Measurements from ENCODE around the gene AQP12A. TPM values are rescaled to one million over a fixed set of nuclear protein-coding genes. Genes with fewer than 3 reads are reported as not detected.
"Not testable (repeated sequence)": the region's sequence is repeated elsewhere in the genome, so short reads cannot be mapped to it uniquely, and the experiment has no call there.

The AQP12A gene, protein sequence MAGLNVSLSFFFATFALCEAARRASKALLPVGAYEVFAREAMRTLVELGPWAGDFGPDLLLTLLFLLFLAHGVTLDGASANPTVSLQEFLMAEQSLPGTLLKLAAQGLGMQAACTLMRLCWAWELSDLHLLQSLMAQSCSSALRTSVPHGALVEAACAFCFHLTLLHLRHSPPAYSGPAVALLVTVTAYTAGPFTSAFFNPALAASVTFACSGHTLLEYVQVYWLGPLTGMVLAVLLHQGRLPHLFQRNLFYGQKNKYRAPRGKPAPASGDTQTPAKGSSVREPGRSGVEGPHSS
- total RNA-seq (ENCODE audit: unreplicated experiment) = not detected
- long read RNA-seq = 0 reads

DNA sequence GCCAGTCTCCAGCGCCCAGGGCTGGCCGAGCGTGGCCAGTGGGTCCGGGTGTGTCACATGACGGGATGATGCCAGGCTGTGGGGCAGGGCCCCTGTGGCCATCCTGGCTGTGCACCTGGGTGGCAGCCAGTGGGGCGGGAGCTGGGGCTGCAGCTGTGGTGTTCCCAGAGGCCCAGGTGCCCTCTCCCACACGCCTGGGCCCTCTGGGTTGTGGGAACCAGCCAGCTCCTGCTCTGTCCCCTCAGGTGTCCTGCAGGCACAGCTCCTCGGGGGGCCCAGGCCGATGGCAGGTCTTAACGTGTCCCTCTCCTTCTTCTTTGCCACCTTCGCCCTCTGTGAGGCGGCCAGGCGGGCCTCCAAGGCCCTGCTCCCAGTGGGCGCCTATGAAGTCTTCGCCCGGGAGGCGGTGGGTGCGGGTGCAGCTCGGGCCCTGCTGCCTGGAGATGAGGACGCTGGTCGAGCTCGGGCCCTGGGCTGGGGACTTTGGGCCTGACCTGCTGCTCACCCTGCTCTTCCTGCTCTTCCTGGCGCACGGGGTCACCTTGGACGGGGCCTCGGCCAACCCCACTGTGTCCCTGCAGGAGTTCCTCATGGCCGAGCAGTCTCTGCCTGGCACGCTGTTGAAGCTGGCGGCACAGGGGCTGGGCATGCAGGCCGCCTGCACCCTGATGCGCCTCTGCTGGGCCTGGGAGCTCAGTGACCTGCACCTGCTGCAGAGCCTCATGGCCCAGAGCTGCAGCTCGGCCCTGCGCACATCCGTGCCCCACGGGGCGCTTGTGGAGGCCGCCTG is at the start of gene AQP12A:
TSS of gene AQP12A (plus strand) at position 236 of the 790 bp plus-strand sequence. CDS start at position 284, 48 bp downstream.
- not testable (repeated sequence) for H3K4me3 Mint-ChIP-seq (ENCODE audit: unreplicated experiment); H3K36me3 Mint-ChIP-seq (ENCODE audit: unreplicated experiment); H3K27ac Mint-ChIP-seq (ENCODE audit: unreplicated experiment); H3K4me1 Mint-ChIP-seq (ENCODE audit: low read depth, unreplicated experiment); DNase-seq; H3K27me3 Mint-ChIP-seq (ENCODE audit: unreplicated experiment); H3K9me3 Mint-ChIP-seq (ENCODE audit: unreplicated experiment)

DNA sequence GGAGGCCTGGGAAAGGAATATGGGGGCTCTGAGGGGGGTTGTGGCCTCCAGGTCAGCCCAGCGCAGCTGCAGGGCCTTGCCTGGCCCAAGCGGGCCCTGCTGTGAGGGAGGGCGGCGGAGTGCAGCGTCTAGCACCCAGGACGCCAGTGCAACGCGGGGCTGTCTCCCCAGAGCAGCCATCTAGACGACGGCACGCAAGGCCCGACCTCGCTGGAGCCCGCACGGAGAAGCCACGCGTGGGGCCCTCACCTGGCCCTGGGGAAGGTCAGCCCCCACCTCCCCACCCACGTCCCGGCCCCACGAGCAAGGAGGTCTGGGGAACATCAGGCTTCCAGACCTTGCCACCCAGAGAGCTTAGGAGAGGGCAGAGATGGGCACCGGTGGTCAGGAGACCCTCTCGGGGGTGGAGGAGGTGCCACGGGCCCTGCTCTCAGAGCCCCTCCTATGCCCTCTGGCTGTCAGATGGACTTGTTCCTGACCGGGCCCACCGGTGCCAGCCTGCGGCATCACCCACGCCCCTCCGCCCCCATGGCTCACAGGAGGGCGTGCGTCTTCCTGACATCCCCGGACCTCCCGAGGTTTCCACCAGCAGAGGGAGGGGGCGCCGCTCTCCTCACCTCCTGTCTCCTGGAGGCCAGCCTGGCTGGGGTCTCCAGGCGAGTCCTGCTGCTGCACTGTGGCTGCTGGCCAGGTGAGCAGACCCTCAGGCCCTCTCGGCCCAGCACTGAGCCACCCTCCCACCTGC is 49.4 kb upstream of the AQP12A start:
- Mint-ChIP-seq H3K36me3 (ENCODE audit: unreplicated experiment) (no peaks in the 10 kb centered on the region), H3K4me1 (ENCODE audit: low read depth, unreplicated experiment) (no peaks in the 10 kb centered on the region), H3K27me3 (ENCODE audit: unreplicated experiment) (peaks cover 10% of the 10 kb centered on the region), H3K27ac (ENCODE audit: unreplicated experiment) (no peak overlapping the region), H3K9me3 (ENCODE audit: unreplicated experiment) (peaks cover 12% of the 10 kb centered on the region), H3K4me3 (ENCODE audit: unreplicated experiment) (no peak overlapping the region)
- DNase-seq = no peak
- TF ChIP-seq, protein P1, sequence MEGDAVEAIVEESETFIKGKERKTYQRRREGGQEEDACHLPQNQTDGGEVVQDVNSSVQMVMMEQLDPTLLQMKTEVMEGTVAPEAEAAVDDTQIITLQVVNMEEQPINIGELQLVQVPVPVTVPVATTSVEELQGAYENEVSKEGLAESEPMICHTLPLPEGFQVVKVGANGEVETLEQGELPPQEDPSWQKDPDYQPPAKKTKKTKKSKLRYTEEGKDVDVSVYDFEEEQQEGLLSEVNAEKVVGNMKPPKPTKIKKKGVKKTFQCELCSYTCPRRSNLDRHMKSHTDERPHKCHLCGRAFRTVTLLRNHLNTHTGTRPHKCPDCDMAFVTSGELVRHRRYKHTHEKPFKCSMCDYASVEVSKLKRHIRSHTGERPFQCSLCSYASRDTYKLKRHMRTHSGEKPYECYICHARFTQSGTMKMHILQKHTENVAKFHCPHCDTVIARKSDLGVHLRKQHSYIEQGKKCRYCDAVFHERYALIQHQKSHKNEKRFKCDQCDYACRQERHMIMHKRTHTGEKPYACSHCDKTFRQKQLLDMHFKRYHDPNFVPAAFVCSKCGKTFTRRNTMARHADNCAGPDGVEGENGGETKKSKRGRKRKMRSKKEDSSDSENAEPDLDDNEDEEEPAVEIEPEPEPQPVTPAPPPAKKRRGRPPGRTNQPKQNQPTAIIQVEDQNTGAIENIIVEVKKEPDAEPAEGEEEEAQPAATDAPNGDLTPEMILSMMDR (IDR thresholded peaks at IDR 0.05; ENCODE audit: partially characterized antibody, unreplicated experiment) = no peak

DNA sequence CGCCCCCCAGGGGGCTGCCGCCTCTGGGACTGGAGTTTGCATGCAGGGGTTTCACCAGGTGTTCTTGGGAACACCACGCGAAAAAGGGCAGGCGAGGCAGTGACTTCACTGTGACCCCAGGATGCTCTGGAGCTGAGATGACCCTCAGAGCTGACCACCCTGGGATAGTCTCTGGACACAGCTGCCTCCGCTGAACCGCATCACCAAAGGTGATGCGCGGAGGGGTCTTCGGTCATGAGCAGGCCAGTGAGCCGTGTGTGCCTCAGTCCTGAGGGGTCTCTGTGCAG is 48.9 kb upstream of the AQP12A start:
- peaks cover 12% of the 10 kb centered on the region for H3K9me3 Mint-ChIP-seq (ENCODE audit: unreplicated experiment)
- no peak overlapping the region for H3K4me3 Mint-ChIP-seq (ENCODE audit: unreplicated experiment)
- H3K27me3 Mint-ChIP-seq (ENCODE audit: unreplicated experiment) = peaks cover 12% of the 10 kb centered on the region
- H3K36me3 Mint-ChIP-seq (ENCODE audit: unreplicated experiment) = no peaks in the 10 kb centered on the region
- TF ChIP-seq, protein P1 (IDR thresholded peaks at IDR 0.05; ENCODE audit: partially characterized antibody, unreplicated experiment) = no peak
- H3K27ac Mint-ChIP-seq (ENCODE audit: unreplicated experiment) = no peak overlapping the region
- DNase-seq = no peak
- no peaks in the 10 kb centered on the region for H3K4me1 Mint-ChIP-seq (ENCODE audit: low read depth, unreplicated experiment)

DNA sequence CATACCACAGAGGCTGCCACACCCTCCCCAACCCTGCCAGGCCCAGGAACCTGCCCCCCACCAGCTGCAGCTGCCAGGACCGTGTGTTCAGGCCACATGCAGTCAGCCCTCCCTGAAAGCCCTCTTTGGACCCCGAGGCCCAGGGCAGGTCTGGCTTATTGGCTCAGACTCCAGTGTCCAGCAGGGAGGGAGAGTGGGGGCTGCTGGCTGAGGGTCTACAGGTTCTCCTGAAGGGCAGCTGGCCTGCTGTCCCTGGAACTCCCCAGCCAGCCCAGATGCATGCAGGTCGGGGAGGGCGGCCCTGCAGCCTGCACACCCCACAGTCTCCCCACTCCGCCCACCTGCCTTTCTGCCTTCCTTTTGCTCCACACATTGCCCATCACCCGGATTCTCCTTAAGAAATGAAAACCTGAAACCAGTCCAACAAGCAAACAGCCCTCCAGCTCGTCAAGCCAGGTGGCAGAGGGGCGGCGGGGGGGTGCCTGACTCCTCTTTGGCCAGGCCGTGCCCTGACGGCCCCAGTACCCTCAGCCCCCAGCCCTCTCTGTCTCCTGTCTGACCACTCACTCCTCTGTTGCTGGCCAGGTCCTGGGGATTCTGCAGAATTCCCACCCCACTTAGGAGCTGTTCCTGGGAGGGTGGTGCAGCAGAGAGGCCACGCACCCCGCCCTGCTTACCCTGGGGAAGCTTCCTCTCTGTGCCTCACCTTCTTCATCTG is 48.4 kb upstream of the AQP12A start:
- no peak overlapping the region for H3K4me3 Mint-ChIP-seq (ENCODE audit: unreplicated experiment)
- no peak for DNase-seq

DNA sequence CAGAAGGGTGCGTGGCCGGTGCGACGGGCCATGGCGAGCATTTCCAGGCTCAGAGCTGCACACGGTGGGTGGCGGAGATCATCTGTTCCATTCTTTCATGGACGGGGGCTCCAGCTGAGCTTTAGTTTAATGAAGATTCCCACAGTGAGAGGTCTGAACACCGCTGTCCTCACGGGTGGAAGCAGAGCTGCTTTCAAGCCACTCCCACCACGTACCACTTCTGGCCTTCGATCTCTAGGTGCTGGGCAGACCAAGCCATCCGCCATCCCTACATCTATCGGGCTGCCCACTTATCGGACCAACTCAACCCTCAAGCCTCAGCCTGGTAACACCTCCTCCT is 47.9 kb upstream of the AQP12A start:
- H3K27ac Mint-ChIP-seq (ENCODE audit: unreplicated experiment) = no peak overlapping the region
- peaks cover 4% of the 10 kb centered on the region for H3K4me1 Mint-ChIP-seq (ENCODE audit: low read depth, unreplicated experiment)
- H3K36me3 Mint-ChIP-seq (ENCODE audit: unreplicated experiment) = no peaks in the 10 kb centered on the region
- peaks cover 10% of the 10 kb centered on the region for H3K9me3 Mint-ChIP-seq (ENCODE audit: unreplicated experiment)
- TF ChIP-seq, protein P1 (IDR thresholded peaks at IDR 0.05; ENCODE audit: partially characterized antibody, unreplicated experiment) = no peak
- no peak overlapping the region for H3K4me3 Mint-ChIP-seq (ENCODE audit: unreplicated experiment)
- DNase-seq = no peak
- peaks cover 14% of the 10 kb centered on the region for H3K27me3 Mint-ChIP-seq (ENCODE audit: unreplicated experiment)

More for the DNA sequence above, 48.4 kb upstream of the AQP12A start:
- Mint-ChIP-seq H3K27me3 (ENCODE audit: unreplicated experiment) (peaks cover 12% of the 10 kb centered on the region), H3K4me1 (ENCODE audit: low read depth, unreplicated experiment) (no peaks in the 10 kb centered on the region), H3K27ac (ENCODE audit: unreplicated experiment) (no peak overlapping the region), H3K36me3 (ENCODE audit: unreplicated experiment) (no peaks in the 10 kb centered on the region), H3K9me3 (ENCODE audit: unreplicated experiment) (peaks cover 12% of the 10 kb centered on the region)
- TF ChIP-seq, protein P1 (IDR thresholded peaks at IDR 0.05; ENCODE audit: partially characterized antibody, unreplicated experiment) = no peak

All from glutamatergic neuron (in vitro differentiated cells).